Kidney capillary endothelial cell (primary cell): ENCODE measurements around the gene CDK16.
"Not testable (repeated sequence)": the region's sequence is repeated elsewhere in the genome, so short reads cannot be mapped to it uniquely, and the experiment has no call there.

ENCODE experiments used
- DNase-seq: peaks from one replicate; pipeline ENCODE4 v3.0.0-alpha.2; 2018; ENCODE audit warnings: low spot score

The CDK16 gene

GRCh38 chrX:47250017-47250347 lies 31.5 kb downstream of the CDK16 start:
- no peak for DNase-seq

GRCh38 chrX:47257620-47258019 lies 39.1 kb downstream of the CDK16 start:
- not testable (repeated sequence) for DNase-seq

- DNase-seq, result peak; percentile 77
These were observed 46.1 kb downstream of the CDK16 start for GRCh38 chrX:47264483-47265173.

GRCh38 chrX:47266643-47267042 lies 48.2 kb downstream of the CDK16 start:
- DNase-seq, result no peak

GRCh38 chrX:47272013-47272408 lies 53.5 kb downstream of the CDK16 start:
- no peak for DNase-seq

- DNase-seq, result no peak
These were observed 54.7 kb downstream of the CDK16 start for GRCh38 chrX:47273011-47273730.

- DNase-seq, result no peak
These were observed 60.2 kb downstream of the CDK16 start for GRCh38 chrX:47278691-47279090.
